Neural cell (in vitro differentiated cells): ENCODE measurements around the gene STKLD1.

Experiments
- CTCF ChIP-seq: fragments of 450-650 bp; IDR thresholded peaks from 2 replicates; pipeline ENCODE4 v1.5.1; 2014; ENCODE audit warnings: antibody characterized with exemption, mild to moderate bottlenecking, moderate library complexity; ENCODE audit not compliant: poor library complexity, severe bottlenecking
- POLR2AphosphoS5 ChIP-seq: IDR thresholded peaks from 2 replicates; pipeline ENCODE4 v1.6.1; 2012

- no peak for TF ChIP-seq CTCF
- no peak for TF ChIP-seq POLR2AphosphoS5
These were observed 15.5 kb upstream of the STKLD1 start for GRCh38 chr9:133360400-133361393.
